Gastrocnemius medialis (tissue), 4 donors: Measurements from ENCODE around the gene TPM3.

Experiments
- CTCF ChIP-seq, 5 experiments: fragments of 450-650 bp in 3 of 5; fragments of 200-600 bp in 2 of 5; sonication (generic) in 2 of 5; IDR thresholded peaks in 4 of 5; conservative IDR thresholded peaks in 1 of 5; 1 replicate in 4 of 5; 2 replicates in 1 of 5; pipeline ENCODE4 v1.5.1; 2016 to 2019; ENCODE audit warnings: antibody characterized with exemption in 5 of 5, mild to moderate bottlenecking in 3 of 5, moderate library complexity in 3 of 5
- POLR2A ChIP-seq, 2 donors: fragments of 450-650 bp; IDR thresholded peaks; one replicate each; pipeline ENCODE4 v1.6.1; 2017; ENCODE audit warnings: antibody characterized with exemption in 2 of 2, mild to moderate bottlenecking in 2 of 2, moderate library complexity in 2 of 2

GRCh38 chr1:154208677-154209388 is 16.9 kb upstream of the TPM3 start:
- TF ChIP-seq CTCF (IDR thresholded peaks at IDR 0.05 in 4 of 5, conservative IDR thresholded peaks at IDR 0.05 in 1 of 5) (no peak), POLR2A (IDR thresholded peaks at IDR 0.05) (no peak)
